GM19099 (cell line): ENCODE results near the gene DCTN4.

ENCODE experiments used
- POLR2A ChIP-seq: IDR thresholded peaks from 3 replicates; pipeline ENCODE4 v1.6.1; 2011; ENCODE audit warnings: low read depth; ENCODE audit not compliant: insufficient read length; ENCODE audit errors: extremely low read depth

DCTN4 gene

DNA sequence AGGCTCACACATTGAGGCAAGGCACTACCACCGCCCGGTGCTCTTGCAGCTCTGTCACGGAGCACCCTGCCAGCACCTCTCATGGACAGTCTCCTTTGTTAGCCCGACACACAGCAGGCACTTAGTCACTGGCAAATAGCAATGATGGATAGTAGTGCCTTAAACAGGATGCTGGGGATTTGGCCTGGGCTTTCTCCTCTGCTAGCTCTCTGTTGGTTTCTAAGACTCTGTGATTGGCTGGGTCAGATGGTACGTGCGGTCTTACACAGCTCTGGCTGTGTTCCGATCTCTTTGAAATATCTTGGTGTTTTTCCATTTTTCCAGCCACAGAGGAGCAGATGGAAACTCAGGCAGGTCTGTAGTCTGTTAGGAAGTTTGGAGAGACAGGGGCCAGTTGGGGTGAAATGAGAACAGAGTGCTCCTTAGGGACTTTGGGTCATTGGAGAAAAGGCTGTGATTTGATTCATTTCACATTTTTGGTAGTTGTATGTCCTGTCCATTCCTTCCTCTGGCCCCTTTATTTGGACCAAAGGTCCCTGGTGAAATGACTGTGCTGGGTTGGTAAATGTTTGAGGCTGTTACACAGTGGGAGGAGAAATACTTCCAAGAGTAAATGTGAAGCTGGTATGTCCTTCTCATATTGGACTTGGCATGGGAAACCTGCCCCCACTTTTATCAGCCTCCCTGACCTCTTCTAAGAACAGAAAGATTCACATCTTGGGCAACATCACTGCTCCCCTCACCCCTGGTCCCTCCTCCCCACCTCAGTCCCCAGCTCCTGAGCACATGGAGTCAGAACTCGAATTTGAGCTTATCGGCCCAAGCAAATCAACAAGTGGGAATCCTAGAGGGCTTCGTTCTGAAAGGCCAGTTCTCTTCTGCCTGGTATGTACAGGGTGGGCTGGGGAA, 23.1 kb upstream of the DCTN4 start:
- TF ChIP-seq POLR2A: no peak

DNA sequence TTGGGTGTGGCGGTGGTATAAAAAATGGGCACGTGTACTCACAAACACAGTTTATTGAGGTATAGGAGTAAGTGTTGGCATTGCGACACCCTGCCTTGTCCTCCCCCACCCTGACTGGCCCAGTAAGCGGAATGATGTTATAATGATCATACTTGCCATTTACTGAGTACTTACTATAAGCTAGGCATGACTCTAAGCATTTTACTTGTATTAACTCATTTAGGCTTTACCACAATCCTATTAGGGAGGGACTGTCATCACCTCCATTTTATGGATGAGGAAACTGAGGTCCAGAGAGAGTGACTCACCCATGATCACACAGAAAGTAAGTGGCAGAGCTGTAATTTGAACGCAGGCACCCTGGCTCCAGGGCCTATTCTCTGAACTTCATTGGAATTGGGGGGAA, 22.0 kb upstream of the DCTN4 start:
- no peak for TF ChIP-seq POLR2A

DNA sequence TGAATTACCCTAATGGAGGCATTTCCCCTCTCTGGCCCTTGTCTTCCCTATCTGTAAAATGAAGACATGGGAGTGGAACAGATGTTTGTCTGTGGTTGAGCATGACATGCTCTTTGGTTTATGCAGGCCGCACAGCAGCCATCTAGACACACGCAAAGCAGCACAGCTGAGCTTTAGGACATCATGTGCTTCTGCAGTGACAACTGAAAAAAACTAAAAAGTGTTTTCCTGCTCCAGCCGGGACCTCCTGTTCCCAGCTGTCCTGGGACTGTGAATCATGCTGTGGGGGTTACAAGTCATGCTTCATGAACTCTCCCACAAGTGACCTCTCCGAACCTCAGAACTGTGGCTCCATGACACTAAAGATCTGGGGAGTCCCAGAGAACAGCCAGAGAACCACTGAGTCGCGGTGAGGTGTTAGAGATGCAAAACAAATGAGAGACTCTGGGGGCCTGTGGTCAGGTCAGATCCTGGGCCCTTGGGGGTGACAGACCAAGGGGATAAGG, 21.4 kb upstream of the DCTN4 start:
- no peak for TF ChIP-seq POLR2A

DNA sequence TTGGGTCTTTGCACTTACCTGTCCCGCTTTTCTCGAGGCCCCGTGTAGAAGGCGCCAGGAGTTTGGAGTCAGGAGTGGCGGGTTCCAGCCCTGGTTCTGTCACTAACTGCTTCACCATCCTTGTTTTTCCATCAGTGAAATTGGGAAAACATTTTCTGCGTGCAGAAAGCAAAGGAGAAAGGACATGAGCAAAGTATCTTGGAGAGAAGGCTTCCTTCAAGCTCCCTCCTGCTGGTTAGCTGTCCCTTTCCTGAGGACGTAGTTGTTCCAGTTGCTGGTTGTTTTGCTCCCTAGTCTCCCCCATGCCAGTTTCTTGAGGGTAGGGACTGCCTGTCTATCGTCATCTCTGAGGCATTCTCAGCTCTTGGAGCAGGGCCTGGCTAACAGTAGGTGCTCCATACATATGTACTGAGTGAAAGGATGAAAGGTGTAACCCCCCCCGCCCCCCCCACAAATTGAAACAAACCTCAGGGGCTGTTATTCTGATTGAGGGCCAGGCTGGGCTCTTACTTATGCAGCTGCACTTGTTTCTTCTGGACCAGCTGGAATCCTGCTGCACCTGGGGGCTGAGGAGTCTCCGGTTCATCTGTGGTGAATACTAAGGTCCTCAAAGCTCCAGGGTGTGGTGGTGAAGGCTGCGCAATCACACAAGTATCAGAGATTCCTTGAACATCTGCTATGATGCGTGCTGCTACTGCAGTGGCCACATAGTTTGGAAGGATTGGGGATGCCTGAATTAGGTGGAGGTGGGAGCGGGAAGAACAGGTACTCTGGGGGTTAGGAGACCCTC, 20.8 kb upstream of the DCTN4 start:
- no peak for TF ChIP-seq POLR2A

DNA sequence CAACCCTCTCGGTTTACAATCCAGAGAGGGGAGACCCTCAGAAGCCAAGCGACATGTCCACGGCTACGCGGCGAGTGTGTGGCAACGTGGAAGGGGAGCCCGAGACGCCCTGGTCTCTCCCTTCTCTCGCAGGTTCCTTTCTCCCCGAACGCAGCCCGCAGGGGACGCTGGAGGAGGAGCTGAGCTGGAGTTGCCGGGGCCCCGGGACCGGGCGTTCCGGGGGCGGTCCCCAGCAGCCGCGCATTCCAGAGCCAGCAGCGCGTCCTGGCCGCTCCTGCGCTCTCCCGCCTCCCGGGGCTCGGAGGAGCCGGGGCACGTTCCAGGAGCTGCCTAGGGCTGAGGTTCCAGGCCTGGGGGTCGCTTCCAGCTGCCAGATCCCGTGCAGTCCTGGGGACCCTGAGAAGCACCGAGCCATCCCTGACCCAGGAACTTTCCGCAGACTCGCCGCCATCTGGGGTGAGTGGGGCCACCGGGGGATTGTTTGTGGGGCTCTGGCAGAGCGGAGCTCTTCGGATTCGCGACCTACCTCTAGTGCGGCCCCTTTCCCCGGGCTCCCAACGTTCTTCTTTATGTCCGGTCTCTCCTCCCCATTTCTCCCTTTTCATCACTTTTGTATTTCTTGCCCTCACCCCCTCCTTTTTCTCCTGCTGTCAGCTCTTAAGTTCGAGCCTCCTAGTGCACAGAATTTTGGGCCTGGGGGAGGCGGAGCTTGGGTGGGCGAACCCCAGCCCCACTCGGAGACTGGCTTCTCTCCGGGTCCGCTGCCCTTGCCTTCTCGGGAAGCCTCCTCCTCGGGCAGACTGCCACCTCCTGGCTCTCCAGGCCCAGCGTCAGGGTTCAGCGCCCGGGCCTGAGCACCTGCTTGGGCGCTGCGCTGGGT, 19.9 kb upstream of the DCTN4 start, which contains the start of gene SMIM3:
Gene SMIM3, plus strand, starts transcription at position 241 of the 880 bp plus-strand sequence. CDS start 16,684 bp downstream, outside the sequence.
- TF ChIP-seq POLR2A: peak; percentile 26

DNA sequence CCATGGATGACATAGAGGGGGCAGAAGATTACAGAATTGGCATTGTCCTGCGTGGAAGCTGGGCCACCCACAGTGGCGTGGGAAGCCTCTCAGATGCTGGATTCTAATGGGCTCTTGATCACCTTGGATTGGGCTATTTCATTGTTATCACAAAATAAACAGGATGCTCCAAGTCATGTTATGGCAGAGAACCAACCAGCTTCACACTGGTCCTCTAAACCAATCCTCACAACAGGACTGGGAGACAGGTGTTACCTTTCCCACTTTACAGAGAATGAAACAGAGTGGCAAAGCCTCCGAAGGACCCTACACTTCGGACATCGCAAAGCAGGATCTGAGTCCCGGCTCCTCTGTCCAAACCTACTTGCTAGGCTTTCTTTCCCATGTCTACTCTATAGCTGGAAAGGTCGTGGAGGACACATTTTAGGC, 19.3 kb upstream of the DCTN4 start:
- TF ChIP-seq POLR2A: no peak

DNA sequence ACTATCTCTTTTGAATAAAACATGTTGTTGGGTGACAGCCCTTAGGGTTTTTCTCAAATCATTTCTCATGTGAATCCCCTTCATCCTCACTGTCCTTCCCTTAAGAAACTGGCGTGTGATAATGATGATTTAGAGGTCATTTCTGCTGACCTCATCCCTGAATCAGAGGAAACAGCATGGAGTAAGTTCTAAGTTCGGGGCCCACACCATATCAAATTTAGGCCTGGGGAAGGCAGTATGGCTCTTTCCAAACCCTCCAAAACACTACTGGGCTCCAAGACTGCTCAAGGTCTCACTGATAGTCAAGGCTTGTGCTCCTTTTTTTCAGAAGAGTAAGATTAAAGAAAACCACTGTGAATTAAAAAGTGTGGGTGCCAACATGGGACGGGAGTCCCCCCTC, 18.9 kb upstream of the DCTN4 start:
- TF ChIP-seq POLR2A: no peak

DNA sequence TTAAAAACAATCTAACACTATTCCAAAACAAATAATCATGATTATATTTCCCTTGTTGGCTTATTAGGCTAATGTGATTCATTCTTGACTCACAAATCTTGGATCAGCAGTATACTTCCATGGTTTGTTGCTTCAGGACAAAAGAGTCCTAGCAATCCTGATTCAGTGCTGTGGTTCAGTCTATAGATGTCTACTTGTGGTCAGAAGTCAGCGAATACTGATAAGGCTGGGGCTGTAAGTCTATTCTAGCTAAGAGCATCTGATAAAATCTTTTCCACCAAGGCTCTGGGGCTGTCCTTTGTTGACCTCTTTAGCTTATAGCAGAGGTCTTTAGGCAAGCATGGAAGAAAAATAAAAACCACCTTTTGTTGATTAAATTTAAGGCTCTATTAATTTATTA, 15.3 kb upstream of the DCTN4 start:
- TF ChIP-seq POLR2A: no peak

DNA sequence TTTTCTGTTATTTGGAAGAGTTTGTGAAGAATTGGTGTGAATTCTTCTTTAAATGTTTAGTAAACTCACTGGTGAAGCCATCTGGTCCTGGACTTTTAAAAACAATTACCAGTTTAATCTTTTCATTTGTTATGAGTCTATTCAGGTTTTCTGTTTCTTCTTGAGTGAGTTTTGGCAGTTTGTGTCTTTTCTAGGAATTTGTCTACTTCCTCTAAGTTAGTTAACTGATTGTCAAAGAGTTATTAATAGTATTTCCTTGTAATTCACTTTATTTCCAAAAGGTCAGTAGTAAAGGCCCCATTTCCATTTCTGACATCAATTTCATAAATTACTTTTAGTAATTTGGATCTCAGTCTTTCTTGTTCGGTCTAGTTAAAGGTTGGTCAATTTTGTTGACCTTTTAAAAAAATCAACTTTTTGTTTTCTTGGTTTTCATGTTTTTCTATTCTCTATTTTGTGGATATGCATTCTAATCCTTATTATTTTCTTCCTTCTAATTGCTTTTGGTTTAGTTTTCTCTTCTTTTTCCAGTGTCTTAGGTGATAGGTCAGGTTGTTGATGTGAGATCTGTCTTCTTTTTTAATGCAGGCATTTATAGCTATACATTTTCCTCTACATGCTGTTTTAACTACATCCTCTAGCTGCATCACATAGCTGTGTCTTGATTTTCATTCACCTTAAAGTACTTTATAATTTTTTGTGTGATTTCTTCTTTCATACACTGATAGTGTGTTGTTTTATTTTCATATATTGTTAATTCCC, 12.4 kb upstream of the DCTN4 start:
- TF ChIP-seq POLR2A: no peak

DNA sequence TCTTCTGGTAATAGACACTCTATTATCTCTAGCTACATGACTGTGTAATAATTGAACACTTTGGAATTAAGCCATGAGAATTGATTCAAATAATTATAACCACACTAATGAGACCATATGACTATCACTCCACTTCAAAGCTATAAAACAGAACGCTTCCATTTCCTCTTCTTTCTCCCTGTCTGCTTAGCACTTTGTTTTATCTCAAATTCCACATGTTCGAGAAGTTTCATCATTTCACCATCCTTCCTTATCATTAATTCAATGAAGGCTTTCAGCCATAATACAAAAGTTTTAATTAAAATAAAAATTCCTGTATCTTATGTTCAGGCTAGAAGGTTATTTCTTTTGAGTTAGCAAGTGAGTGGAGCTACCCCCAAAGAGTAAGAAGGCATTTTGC, 7.4 kb upstream of the DCTN4 start:
- no peak for TF ChIP-seq POLR2A

DNA sequence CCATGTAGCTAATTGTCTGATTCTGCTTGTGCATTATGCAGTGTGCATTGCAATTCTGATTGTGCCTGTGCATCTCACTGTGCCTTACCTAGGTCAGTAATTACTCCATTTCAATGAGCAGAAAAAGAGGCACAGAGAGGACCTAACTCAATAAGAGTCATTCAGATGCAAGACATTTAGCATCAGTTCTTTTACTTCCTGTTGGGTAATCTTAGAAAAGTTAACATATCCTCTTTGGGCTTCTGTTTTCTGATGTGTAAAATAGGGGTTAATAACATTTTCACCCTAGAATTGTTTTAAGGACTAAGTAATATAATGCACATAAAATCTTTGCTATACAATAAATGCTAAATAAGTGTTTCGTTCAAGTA, 7.0 kb upstream of the DCTN4 start:
- no peak for TF ChIP-seq POLR2A

DNA sequence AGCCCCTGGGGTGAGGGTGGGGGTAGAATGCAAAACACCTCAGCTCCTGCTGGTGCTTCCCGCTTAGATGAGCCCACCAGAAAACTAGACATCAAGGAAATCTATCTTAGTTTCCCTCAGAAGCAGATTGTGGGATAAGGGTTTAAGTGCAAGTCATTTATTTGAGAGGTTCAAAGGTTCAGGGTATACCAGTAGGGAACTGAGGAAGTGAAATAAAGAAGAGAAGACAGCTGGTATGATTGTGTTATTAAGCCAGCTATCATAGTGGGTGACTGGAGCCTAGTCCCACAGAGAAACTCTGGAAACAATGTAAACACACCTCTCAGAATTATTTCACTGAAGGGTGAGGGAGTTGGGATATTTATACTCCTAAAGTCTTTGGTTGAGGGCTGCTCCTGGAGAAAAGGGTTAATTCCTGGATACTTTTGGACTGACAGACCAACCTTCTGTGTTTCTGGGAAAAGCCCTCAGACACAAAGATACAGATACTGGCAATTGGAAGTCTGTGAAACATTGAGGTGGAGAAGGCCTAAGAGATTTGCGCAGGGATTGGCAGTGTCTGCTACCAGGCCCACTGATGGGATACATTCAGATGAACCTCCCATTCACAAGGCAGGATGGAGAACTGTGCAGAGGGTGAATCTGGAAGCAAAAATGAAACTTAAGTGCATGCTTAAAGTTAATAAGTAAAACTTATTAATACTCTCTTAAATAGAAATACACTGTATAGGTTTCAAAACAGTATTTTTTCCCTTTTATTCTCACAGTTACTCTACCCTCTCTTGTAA, 6.4 kb upstream of the DCTN4 start:
- no peak for TF ChIP-seq POLR2A

DNA sequence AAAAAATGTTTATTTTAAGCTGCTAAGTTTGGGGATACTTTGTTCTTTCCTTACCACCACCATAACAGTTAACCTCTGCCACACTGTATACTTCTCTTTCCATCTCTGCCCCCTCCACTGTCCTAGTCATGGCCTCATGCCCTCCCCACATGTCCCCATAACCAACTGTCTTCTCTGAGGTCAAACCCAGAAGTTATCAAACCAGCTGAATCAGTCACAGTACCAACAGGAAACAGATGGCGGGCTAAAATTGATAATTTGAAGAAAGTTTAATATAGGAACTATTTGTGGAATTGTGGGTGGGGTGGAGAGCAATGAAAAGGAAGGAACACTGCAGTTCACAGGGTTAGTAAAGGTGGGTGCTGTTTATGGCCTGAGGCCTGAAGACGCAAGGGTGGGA, 5.7 kb upstream of the DCTN4 start:
- TF ChIP-seq POLR2A: no peak
